Ishikawa (cell line): Measurements from ENCODE around the gene PRKCE.

Experiments
- CEBPB ChIP-seq: IDR thresholded peaks from 2 replicates; pipeline ENCODE4 v1.6.1; 2012
- CREB1 ChIP-seq: IDR thresholded peaks from 2 replicates; pipeline ENCODE4 v1.6.1; 2012; ENCODE audit warnings: low read depth
- NFIC ChIP-seq: IDR thresholded peaks from 2 replicates; pipeline ENCODE4 v1.6.1; 2012
- RAD21 ChIP-seq: IDR thresholded peaks from 2 replicates; pipeline ENCODE4 v1.6.1; 2012; ENCODE audit warnings: low read depth
- TAF1 ChIP-seq: IDR thresholded peaks from 2 replicates; pipeline ENCODE4 v1.6.1; 2012; ENCODE audit warnings: low read depth, mild to moderate bottlenecking
- TF ChIP-seq, protein P1 (sequence below): IDR thresholded peaks from 2 replicates; pipeline ENCODE4 v1.6.1; 2012; ENCODE audit warnings: low read depth, mild to moderate bottlenecking
- TF ChIP-seq, protein P2 (sequence below): IDR thresholded peaks from 2 replicates; pipeline ENCODE4 v1.6.1; 2012
- TF ChIP-seq, protein P3 (sequence below): IDR thresholded peaks from 2 replicates; pipeline ENCODE4 v1.6.1; 2012

DNA sequence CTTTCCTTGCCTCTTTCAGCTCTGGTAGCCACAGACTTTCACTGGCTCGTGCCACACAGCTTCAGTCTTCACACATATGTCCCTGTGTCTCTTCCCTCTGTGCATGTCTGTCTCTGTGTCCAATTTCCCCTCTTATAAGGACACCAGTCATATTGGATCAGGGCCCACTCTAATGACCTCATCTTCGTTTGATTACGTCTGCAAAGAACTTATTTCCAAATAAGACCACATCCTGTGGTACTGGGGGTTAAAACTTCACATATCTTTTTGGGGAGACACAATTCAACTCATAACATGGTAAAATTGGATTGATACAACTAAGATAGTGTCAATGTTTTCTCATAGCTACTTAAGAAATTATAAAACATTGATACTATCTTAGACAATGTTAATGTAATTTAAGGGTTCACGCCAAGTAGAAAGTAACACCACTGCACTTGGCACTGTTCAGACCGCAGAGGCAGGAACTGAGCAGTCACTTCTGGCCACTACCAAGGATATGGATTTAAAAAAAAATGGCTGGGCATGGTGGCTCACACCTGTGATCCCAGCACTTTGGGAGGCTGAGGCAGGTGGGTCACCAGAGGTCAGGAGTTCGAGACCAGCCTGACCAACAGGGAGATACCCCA lies 526.1 kb downstream of the PRKCE start:
- no peak for TF ChIP-seq TAF1
- no peak for TF ChIP-seq RAD21
- TF ChIP-seq CEBPB = no peak
- TF ChIP-seq, protein P1, sequence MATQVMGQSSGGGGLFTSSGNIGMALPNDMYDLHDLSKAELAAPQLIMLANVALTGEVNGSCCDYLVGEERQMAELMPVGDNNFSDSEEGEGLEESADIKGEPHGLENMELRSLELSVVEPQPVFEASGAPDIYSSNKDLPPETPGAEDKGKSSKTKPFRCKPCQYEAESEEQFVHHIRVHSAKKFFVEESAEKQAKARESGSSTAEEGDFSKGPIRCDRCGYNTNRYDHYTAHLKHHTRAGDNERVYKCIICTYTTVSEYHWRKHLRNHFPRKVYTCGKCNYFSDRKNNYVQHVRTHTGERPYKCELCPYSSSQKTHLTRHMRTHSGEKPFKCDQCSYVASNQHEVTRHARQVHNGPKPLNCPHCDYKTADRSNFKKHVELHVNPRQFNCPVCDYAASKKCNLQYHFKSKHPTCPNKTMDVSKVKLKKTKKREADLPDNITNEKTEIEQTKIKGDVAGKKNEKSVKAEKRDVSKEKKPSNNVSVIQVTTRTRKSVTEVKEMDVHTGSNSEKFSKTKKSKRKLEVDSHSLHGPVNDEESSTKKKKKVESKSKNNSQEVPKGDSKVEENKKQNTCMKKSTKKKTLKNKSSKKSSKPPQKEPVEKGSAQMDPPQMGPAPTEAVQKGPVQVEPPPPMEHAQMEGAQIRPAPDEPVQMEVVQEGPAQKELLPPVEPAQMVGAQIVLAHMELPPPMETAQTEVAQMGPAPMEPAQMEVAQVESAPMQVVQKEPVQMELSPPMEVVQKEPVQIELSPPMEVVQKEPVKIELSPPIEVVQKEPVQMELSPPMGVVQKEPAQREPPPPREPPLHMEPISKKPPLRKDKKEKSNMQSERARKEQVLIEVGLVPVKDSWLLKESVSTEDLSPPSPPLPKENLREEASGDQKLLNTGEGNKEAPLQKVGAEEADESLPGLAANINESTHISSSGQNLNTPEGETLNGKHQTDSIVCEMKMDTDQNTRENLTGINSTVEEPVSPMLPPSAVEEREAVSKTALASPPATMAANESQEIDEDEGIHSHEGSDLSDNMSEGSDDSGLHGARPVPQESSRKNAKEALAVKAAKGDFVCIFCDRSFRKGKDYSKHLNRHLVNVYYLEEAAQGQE = no peak
- TF ChIP-seq, protein P2, sequence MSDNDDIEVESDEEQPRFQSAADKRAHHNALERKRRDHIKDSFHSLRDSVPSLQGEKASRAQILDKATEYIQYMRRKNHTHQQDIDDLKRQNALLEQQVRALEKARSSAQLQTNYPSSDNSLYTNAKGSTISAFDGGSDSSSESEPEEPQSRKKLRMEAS = no peak
- no peak for TF ChIP-seq NFIC
- no peak for TF ChIP-seq CREB1
- TF ChIP-seq, protein P3, sequence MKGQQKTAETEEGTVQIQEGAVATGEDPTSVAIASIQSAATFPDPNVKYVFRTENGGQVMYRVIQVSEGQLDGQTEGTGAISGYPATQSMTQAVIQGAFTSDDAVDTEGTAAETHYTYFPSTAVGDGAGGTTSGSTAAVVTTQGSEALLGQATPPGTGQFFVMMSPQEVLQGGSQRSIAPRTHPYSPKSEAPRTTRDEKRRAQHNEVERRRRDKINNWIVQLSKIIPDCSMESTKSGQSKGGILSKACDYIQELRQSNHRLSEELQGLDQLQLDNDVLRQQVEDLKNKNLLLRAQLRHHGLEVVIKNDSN = no peak
